NCI-H2196 treated with DMSO at 0.1 percent for 48 hours (cell line): Measurements from ENCODE around the gene SMURF2.
A peak's percentile ranks its signal among the peaks of the same experiment; 100 is the strongest.
"Not testable (repeated sequence)": the region's sequence is repeated elsewhere in the genome, so short reads cannot be mapped to it uniquely, and the experiment has no call there.

Experiments used
- DNase-seq: peaks from one replicate; lab custom pipeline; 2025; ENCODE audit not compliant: unreplicated experiment; lab: John Stamatoyannopoulos, UW

Gene SMURF2

DNA sequence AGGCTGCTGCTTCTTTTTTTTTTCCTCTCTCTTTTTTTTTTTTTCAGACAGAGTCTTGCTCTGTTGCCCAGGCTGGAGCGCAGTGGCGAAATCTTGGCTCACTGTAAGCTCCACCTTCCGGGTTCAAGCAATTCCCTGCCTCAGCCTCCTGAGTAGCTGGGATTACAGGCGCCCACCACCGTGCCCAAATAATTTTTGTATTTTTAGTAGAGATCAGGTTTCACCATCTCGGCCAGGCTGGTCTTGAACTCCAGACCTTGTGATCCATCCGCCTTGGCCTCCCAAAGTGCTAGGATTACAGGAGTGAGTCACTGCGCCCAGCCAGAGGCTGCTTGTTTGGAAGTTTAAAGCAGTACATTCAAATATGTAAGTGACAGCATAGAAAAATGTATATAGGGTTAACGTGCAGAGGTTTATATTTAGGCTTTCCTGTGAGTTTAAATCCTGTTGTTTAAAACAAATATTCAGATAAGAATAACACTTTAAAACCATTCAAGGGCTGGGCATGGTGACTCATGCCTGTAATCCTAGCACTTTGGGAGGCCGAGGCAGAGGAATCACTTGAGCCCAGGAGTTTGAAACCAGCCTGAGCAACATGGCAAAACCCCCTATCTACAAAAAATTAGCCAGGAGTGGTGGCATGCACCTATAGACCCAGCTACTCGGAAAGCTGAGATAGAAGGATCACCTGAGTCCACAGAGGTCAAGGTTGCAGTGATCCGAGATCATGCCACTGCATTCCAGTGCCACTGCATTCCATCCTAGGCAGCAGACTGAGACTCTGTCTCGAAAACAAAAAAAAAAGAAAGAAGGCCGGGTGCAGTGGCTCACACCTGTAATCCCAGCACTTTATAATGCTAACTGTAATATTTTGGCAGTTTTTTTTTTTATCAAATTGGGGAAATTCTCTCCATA lies 6.0 kb upstream of the SMURF2 start:
- DNase-seq = not testable (repeated sequence)

- DNase-seq = not testable (repeated sequence)
These were observed 2.3 kb upstream of the SMURF2 start for GRCh38 chr17:64664299-64664981.

DNA sequence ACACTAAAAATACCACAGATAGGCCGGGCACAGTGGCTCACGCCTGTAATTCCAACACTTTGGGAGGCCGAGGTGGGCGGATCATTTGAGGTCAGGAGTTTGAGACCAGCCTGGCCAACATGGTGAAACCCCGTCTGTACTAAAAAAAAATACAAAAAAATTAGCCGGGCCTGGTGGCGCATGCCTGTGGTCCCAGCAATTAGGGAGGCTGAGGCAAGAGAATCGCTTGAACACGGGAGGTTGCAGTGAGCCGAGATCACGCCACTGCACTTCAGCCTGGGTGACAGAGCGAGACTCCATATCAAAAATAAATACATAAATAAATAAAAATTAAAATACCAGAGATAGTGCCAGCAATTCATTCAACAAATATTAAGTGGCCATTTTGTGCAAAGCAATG lies 1.7 kb upstream of the SMURF2 start:
- not testable (repeated sequence) for DNase-seq

GRCh38 chr17:64662774-64663367 lies 764 bp upstream of the SMURF2 start:
- DNase-seq = peak; percentile 27

DNA sequence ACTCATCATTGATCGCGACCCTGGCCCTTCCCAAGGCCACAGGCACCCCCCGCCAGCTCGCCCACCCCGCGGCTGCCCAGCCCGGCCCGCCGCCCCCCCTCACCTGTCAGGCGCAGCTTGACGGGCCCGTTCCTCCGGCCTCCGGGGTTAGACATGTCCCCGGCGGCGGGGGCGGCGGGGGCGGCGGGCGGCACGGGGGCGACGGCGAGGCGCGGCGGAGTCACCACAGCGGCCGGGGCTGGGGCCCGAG lies 456 bp downstream of the SMURF2 start:
- no peak for DNase-seq

- DNase-seq = not testable (repeated sequence)
These were observed 955 bp downstream of the SMURF2 start for GRCh38 chr17:64660978-64661725.

DNA sequence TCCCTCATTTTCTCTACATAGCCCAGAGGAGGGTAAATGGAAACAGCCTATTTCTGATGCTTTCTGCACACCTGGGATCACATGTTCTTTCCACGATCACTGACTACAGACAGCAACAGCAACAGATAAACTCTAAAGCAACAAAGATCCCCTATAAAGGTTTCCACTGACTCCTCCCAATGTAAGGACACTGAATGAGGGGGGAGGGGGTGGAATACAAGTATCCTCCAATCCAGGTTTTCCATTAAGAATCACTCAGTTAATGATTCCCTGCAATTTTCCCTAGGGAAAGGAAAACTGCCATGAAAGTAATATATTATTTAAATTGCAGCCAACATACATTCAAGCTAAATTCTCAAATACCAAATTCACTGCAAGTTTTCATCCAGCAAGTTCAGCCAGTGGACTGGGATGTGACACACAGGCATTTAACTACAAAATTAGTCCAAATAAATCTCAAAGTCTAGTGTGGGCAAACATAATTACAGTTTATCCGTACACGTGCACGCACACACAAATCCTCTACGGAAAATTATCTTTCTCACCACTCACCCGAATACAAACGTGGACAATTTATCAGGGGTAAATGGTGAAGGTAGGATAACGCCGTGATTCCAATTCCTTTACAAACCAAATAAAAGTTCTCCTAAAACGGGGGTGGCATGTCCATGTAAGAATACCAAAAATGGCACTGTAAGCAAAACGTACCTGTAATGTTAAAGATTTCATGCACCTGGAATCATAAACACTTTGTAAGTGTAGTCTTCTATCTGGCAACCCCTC lies 1.7 kb downstream of the SMURF2 start:
- DNase-seq = not testable (repeated sequence)

DNA sequence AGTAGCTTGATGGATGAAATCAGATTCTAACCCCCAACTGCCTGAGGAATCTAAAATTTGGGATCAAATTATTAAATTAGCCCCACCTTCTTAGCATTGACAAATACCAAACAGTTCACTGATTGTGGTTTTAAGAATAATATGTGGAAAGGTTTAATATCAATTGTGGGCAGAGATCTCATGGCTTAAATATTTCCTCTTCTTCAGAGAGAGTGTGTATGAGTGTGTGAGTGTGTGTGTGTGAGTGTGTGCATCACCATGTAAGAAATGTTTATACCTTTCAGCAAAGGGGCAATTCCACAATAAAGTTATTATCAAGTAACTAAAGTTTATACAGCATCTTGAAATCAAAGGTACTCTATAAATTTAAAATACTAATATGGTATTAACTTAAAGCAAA lies 3.2 kb downstream of the SMURF2 start:
- DNase-seq = no peak

DNA sequence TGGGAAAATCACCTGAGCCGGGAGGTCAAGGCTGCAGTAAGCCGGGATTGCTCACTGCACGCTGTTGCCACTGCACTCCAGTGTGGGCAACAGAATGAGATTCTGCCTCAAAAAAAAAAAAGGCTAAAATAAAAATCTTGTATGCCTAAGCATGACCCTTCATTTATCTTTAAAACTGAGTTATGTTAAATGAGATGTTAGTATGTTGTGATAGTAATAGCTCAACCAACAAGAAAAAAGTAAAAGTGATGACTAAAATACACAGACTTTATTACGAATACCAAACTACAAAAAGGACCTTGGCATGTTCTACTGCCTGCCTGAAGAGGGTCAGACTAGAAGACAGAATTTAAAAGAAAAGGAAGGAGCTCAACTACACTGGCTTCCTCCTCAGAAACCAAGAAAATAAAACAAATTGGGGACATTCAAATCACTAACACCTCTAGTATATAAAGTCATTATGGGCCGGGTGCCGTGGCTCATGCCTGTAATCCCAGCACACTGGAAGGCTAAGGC lies 4.4 kb downstream of the SMURF2 start:
- no peak for DNase-seq

- DNase-seq = no peak
These were observed 6.4 kb downstream of the SMURF2 start for GRCh38 chr17:64655704-64656103.

- DNase-seq = no peak
These were observed 8.1 kb downstream of the SMURF2 start for GRCh38 chr17:64653985-64654355.

GRCh38 chr17:64653325-64653984 lies 8.7 kb downstream of the SMURF2 start:
- DNase-seq = no peak

GRCh38 chr17:64651889-64652288 lies 10.2 kb downstream of the SMURF2 start:
- DNase-seq = no peak

- no peak for DNase-seq
These were observed 13.9 kb downstream of the SMURF2 start for GRCh38 chr17:64648234-64648633.

DNA sequence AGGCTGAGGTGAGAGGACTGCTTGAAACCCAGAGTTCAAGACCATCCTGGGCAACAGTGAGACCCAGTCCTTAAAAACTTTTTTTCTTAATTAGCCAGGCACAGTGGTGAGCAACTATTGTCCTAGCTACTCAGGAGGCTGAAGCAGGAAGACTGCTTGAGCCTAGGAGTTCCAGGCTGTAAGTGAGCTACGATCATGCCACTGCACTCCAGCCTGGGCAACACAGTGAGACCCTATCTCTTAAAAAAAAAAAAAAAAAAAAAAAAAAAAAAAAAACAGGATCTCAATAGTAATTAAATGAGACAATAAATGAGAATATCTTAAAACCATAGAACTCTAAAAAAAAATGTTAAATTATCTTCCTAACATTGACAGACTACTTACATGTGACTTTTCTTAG lies 14.3 kb downstream of the SMURF2 start:
- DNase-seq = no peak

- no peak for DNase-seq
These were observed 22.6 kb downstream of the SMURF2 start for GRCh38 chr17:64639516-64639915.

GRCh38 chr17:64638552-64639203 lies 23.4 kb downstream of the SMURF2 start:
- DNase-seq = no peak

DNA sequence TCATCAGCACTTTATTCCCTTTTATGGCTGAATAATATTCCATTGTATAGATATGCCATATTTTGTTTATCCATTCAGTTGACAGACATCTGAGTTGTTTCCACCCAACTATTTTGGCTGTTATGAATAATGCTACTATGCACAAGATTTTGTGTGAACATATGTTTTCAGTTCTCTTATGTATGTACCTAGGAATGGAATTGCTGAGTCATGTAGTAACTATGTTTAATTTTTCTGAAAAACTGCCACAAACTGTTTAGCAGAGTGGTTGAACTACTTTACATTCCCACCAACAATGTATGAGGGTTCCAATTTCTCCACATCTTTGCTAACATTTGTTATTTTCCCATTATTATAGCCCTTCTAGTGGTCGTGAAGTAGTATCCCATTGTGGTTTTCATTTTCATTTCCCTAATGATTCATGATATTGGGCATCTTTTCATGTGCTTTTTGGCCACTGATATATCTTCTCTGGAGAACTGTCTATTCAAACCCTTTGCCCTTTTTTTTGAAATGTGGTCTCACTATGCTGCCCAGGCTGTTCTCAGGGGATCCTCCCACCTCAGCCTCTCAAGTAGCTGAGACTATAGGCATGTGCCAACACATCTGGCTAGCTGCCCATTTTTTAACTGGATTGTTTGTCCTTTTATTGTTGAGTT lies 26.3 kb downstream of the SMURF2 start:
- DNase-seq = no peak

DNA sequence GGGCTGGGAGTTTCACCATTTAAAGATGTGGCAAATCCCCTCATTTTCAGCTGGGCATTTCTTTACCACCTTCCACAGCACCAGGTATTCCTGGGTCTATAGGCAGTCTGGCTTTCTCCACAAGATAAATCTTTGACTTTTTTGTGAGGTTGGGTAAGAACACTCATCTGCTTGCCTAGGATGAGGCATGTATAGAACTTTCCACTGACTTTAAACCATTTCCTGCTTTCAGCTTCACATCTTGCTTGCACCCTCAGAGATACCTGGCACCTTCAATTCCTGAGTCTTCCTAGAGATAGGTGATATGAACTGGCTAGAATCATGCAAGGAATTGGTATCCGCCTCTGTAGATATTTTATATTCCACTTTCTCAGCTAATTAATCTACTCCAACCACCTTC lies 27.9 kb downstream of the SMURF2 start:
- no peak for DNase-seq
